ENCODE measurements around the gene DYRK3.

DYRK3 gene

GRCh38 chr1:206591226-206591625 lies 44.1 kb upstream of the DYRK3 start:
- no peak for TF ChIP-seq EZH2phosphoT487 (conservative IDR thresholded peaks at IDR 0.05; ENCODE audit: low read length)
- no peak for TF ChIP-seq CTCF (IDR thresholded peaks at IDR 0.05; ENCODE audit: insufficient read depth, low read length, poor library complexity, severe bottlenecking)
- Histone ChIP-seq H3K79me2 (ENCODE audit: insufficient read depth, low read length) (no peaks in the 10 kb centered on the region), H3K27ac (ENCODE audit: low read depth, low read length) (no peak overlapping the region), H4K20me1 (ENCODE audit: low read depth, low read length) (no peaks in the 10 kb centered on the region), H3K9ac (ENCODE audit: low read length) (no peak overlapping the region), H3K4me2 (ENCODE audit: low read depth, low read length, poor library complexity, severe bottlenecking) (no peak overlapping the region), H3F3A (ENCODE audit: insufficient read depth) (no peaks in the 10 kb centered on the region), H3K27me3 (ENCODE audit: low read length) (no peaks in the 10 kb centered on the region), H3K4me3 (ENCODE audit: insufficient read depth, low read length, poor library complexity, severe bottlenecking) (no peak overlapping the region), H3K9me3 (ENCODE audit: insufficient read depth, low read length) (no peaks in the 10 kb centered on the region), H3K9me2 (replicated peaks; ENCODE audit: insufficient read depth, low read length) (no peaks in the 10 kb centered on the region), H2AFZ (ENCODE audit: low read depth, low read length, severe bottlenecking) (no peak overlapping the region), H3K36me3 (ENCODE audit: low read length) (peaks cover 10% of the 10 kb centered on the region; the same call in 1 of the 2 replicates)

- no peaks in the 10 kb centered on the region for H3F3A ChIP-seq (ENCODE audit: insufficient read depth)
- no peaks in the 10 kb centered on the region for H3K9me3 ChIP-seq (ENCODE audit: insufficient read depth, low read length)
- no peak overlapping the region for H3K4me3 ChIP-seq (ENCODE audit: insufficient read depth, low read length, poor library complexity, severe bottlenecking)
- H4K20me1 ChIP-seq (ENCODE audit: low read depth, low read length) = no peaks in the 10 kb centered on the region
- H3K27me3 ChIP-seq (ENCODE audit: low read length) = no peaks in the 10 kb centered on the region
- no peak overlapping the region for H3K9ac ChIP-seq (ENCODE audit: low read length)
- H3K27ac ChIP-seq (ENCODE audit: low read depth, low read length) = no peak overlapping the region
- H3K4me2 ChIP-seq (ENCODE audit: low read depth, low read length, poor library complexity, severe bottlenecking) = no peak overlapping the region
- TF ChIP-seq CTCF (IDR thresholded peaks at IDR 0.05; ENCODE audit: insufficient read depth, low read length, poor library complexity, severe bottlenecking) (no peak), EZH2phosphoT487 (conservative IDR thresholded peaks at IDR 0.05; ENCODE audit: low read length) (no peak)
- H3K9me2 ChIP-seq (replicated peaks; ENCODE audit: insufficient read depth, low read length) = no peaks in the 10 kb centered on the region
- H3K79me2 ChIP-seq (ENCODE audit: insufficient read depth, low read length) = no peaks in the 10 kb centered on the region
- H3K36me3 ChIP-seq (ENCODE audit: low read length) = peaks cover 10% of the 10 kb centered on the region; the same call in 1 of the 2 replicates
- H2AFZ ChIP-seq (ENCODE audit: low read depth, low read length, severe bottlenecking) = no peak overlapping the region
Measured at GRCh38 chr1:206591696-206592095, 43.6 kb upstream of the DYRK3 start.

- no peak overlapping the region for H3K27ac ChIP-seq (ENCODE audit: low read depth, low read length)
- peaks cover 10% of the 10 kb centered on the region; the same call in 1 of the 2 replicates for H3K36me3 ChIP-seq (ENCODE audit: low read length)
- H3K4me3 ChIP-seq (ENCODE audit: insufficient read depth, low read length, poor library complexity, severe bottlenecking) = no peak overlapping the region
- H3K79me2 ChIP-seq (ENCODE audit: insufficient read depth, low read length) = no peaks in the 10 kb centered on the region
- H3F3A ChIP-seq (ENCODE audit: insufficient read depth) = no peaks in the 10 kb centered on the region
- H3K9ac ChIP-seq (ENCODE audit: low read length) = no peak overlapping the region
- no peak overlapping the region for H2AFZ ChIP-seq (ENCODE audit: low read depth, low read length, severe bottlenecking)
- H4K20me1 ChIP-seq (ENCODE audit: low read depth, low read length) = no peaks in the 10 kb centered on the region
- no peak overlapping the region for H3K4me2 ChIP-seq (ENCODE audit: low read depth, low read length, poor library complexity, severe bottlenecking)
- no peak for TF ChIP-seq EZH2phosphoT487 (conservative IDR thresholded peaks at IDR 0.05; ENCODE audit: low read length)
- TF ChIP-seq CTCF (IDR thresholded peaks at IDR 0.05; ENCODE audit: insufficient read depth, low read length, poor library complexity, severe bottlenecking) = no peak
- no peaks in the 10 kb centered on the region for H3K27me3 ChIP-seq (ENCODE audit: low read length)
- no peaks in the 10 kb centered on the region for H3K9me3 ChIP-seq (ENCODE audit: insufficient read depth, low read length)
- H3K9me2 ChIP-seq (replicated peaks; ENCODE audit: insufficient read depth, low read length) = no peaks in the 10 kb centered on the region
Measured at GRCh38 chr1:206593351-206593925, 41.9 kb upstream of the DYRK3 start.
